OCI-LY3 (cell line): ENCODE measurements around the gene SNX14.

Experiments used
- H2AFZ ChIP-seq: fragments of 200-600, 300-600 bp; shearing (Covaris generic); 2 replicates; pipeline ENCODE4 v1.6.0; 2014; ENCODE audit warnings: antibody characterized with exemption, low read depth, low read length
- H3K27ac ChIP-seq: fragments of 200-600, 300-600 bp; sonication (generic); 2 replicates; pipeline ENCODE4 v1.5.1; 2014; ENCODE audit warnings: mild to moderate bottlenecking, low read length, moderate library complexity, mixed read lengths
- H3K27me3 ChIP-seq: fragments of 200-600, 300-600 bp; sonication (generic); 2 replicates; pipeline ENCODE4 v1.6.1; 2014; ENCODE audit warnings: low read depth, low read length, mixed read lengths
- H3K36me3 ChIP-seq: fragments of 200-600, 300-600 bp; sonication (generic); replicated peaks from 2 replicates; pipeline ENCODE3; 2014; ENCODE audit warnings: low read depth, low read length, mixed read lengths
- H3K4me1 ChIP-seq: fragments of 300-600, 200-600 bp; sonication (generic); 2 replicates; pipeline ENCODE4 v1.6.1; 2014; ENCODE audit warnings: low read length, mixed read lengths
- H3K4me2 ChIP-seq: fragments of 200-600, 300-600 bp; sonication (generic); 2 replicates; pipeline ENCODE4 v1.6.1; 2014; ENCODE audit warnings: low read length, mixed read lengths
- H3K4me3 ChIP-seq: fragments of 300-600, 200-600 bp; sonication (generic); 2 replicates; pipeline ENCODE4 v1.5.1; 2014; ENCODE audit warnings: antibody characterized with exemption, mild to moderate bottlenecking, low read length, moderate library complexity
- H3K79me2 ChIP-seq: fragments of 300-600, 200-600 bp; shearing (Covaris generic); 2 replicates; pipeline ENCODE4 v1.6.1; 2014; ENCODE audit warnings: mild to moderate bottlenecking, low read length, mixed read lengths
- H3K9ac ChIP-seq: fragments of 300-600, 200-600 bp; shearing (Covaris generic); 2 replicates; pipeline ENCODE4 v1.6.0; 2014; ENCODE audit warnings: mild to moderate bottlenecking, low read length, moderate library complexity
- H3K9me3 ChIP-seq: fragments of 200-600, 300-600 bp; shearing (Covaris generic); 2 replicates; pipeline ENCODE4 v1.6.1; 2014; ENCODE audit warnings: low read length, mixed read lengths; ENCODE audit not compliant: insufficient read depth
- H4K20me1 ChIP-seq: fragments of 200-600, 300-600 bp; sonication (generic); 2 replicates; pipeline ENCODE4 v1.6.1; 2016; ENCODE audit warnings: low read length, mixed read lengths; ENCODE audit not compliant: insufficient read depth
- CTCF ChIP-seq: fragments of 200-600, 300-600 bp; sonication (generic); IDR thresholded peaks from 2 replicates; pipeline ENCODE4 v1.5.1; 2014; ENCODE audit warnings: antibody characterized with exemption, low read length, low read depth
- EZH2phosphoT487 ChIP-seq: fragments of 200-600 bp; shearing (Covaris generic); IDR thresholded peaks from 2 replicates; pipeline ENCODE4 v1.6.1; 2018; ENCODE audit warnings: antibody characterized with exemption, mixed run types, low read depth

The SNX14 gene

GRCh38 chr6:85628353-85628752 lies 34.7 kb upstream of the SNX14 start:
- Histone ChIP-seq H3K27ac (no peak overlapping the region), H4K20me1 (peaks cover 77% of the 10 kb centered on the region), H3K36me3 (peaks cover 48% of the 10 kb centered on the region), H3K9ac (no peak overlapping the region), H3K79me2 (peaks cover 96% of the 10 kb centered on the region), H3K9me3 (no peaks in the 10 kb centered on the region), H3K4me1 (no peaks in the 10 kb centered on the region), H3K4me3 (no peak overlapping the region), H3K4me2 (no peak overlapping the region), H2AFZ (no peak overlapping the region), H3K27me3 (no peaks in the 10 kb centered on the region)
- TF ChIP-seq EZH2phosphoT487 = no peak
- TF ChIP-seq CTCF = no peak

- H3K9ac ChIP-seq = no peak overlapping the region
- H3K27ac ChIP-seq = no peak overlapping the region
- no peaks in the 10 kb centered on the region for H3K27me3 ChIP-seq
- peaks cover 93% of the 10 kb centered on the region for H3K79me2 ChIP-seq
- H3K4me2 ChIP-seq = no peak overlapping the region
- H3K4me1 ChIP-seq = no peaks in the 10 kb centered on the region
- peaks cover 55% of the 10 kb centered on the region for H3K36me3 ChIP-seq
- H3K4me3 ChIP-seq = no peak overlapping the region
- no peak overlapping the region for H2AFZ ChIP-seq
- no peaks in the 10 kb centered on the region for H3K9me3 ChIP-seq
- peaks cover 55% of the 10 kb centered on the region for H4K20me1 ChIP-seq
- TF ChIP-seq EZH2phosphoT487 (no peak), CTCF (no peak)
These were observed 26.6 kb upstream of the SNX14 start for GRCh38 chr6:85620308-85620707.

- Histone ChIP-seq H3K9ac (no peak overlapping the region), H3K9me3 (no peaks in the 10 kb centered on the region), H3K27ac (no peak overlapping the region), H3K79me2 (peaks cover 85% of the 10 kb centered on the region), H3K36me3 (peaks cover 68% of the 10 kb centered on the region), H3K4me3 (no peak overlapping the region), H3K4me1 (no peaks in the 10 kb centered on the region), H4K20me1 (peaks cover 27% of the 10 kb centered on the region), H3K27me3 (no peaks in the 10 kb centered on the region), H3K4me2 (no peak overlapping the region), H2AFZ (no peak overlapping the region)
- TF ChIP-seq CTCF (no peak), EZH2phosphoT487 (no peak)
These were observed 21.1 kb upstream of the SNX14 start for GRCh38 chr6:85614780-85615179.

GRCh38 chr6:85612690-85613474 lies 19.2 kb upstream of the SNX14 start:
- H3K9ac ChIP-seq = no peak overlapping the region
- no peak overlapping the region for H3K4me2 ChIP-seq
- H3K4me3 ChIP-seq = no peak overlapping the region
- peaks cover 23% of the 10 kb centered on the region for H4K20me1 ChIP-seq
- no peaks in the 10 kb centered on the region for H3K27me3 ChIP-seq
- no peak overlapping the region for H2AFZ ChIP-seq
- no peaks in the 10 kb centered on the region for H3K9me3 ChIP-seq
- TF ChIP-seq EZH2phosphoT487 = no peak
- no peak for TF ChIP-seq CTCF
- H3K4me1 ChIP-seq = no peaks in the 10 kb centered on the region
- H3K79me2 ChIP-seq = peaks cover 86% of the 10 kb centered on the region
- H3K27ac ChIP-seq = no peak overlapping the region
- peaks cover 69% of the 10 kb centered on the region for H3K36me3 ChIP-seq
